WTC11 (cell line): ENCODE measurements around the gene SMAD9. TPM values are rescaled to one million over a fixed set of nuclear protein-coding genes. Genes with fewer than 3 reads are reported as not detected.

Source experiments
- ATAC-seq: fragments of 200-7000 bp; cut with Tn5 transposase; 2 replicates; pipeline ENCODE4 v1.10.0; 2021; ENCODE audit warnings: mild to moderate bottlenecking, moderate library complexity
- CTCF ChIA-PET: fragments of 300-600 bp; sonication (Branson Sonifier 250); formaldehyde crosslinking; loops from one replicate; lab custom pipeline; 2021; ENCODE audit warnings: antibody characterized with exemption; lab: Charles Lee
- POLR2A ChIA-PET: fragments of 350-600 bp; sonication (Branson Sonifier 250); formaldehyde crosslinking; loops from one replicate; lab custom pipeline; 2021; ENCODE audit warnings: antibody characterized with exemption; lab: Charles Lee
- DNase-seq: peaks from one replicate; pipeline ENCODE4 v3.0.0; 2021; ENCODE audit warnings: low spot score
- H3K27ac Mint-ChIP-seq: 2 replicates; pipeline ENCODE4 v1.8.0; 2021; ENCODE audit warnings: mixed read lengths
- H3K27me3 Mint-ChIP-seq: 2 replicates; pipeline ENCODE4 v1.8.0; 2021; ENCODE audit warnings: low read depth, mild to moderate bottlenecking, moderate library complexity, mixed read lengths
- H3K36me3 Mint-ChIP-seq: 2 replicates; pipeline ENCODE4 v1.8.0; 2021; ENCODE audit warnings: mixed read lengths
- H3K4me1 Mint-ChIP-seq: 2 replicates; pipeline ENCODE4 v1.8.0; 2022; ENCODE audit warnings: mixed read lengths
- H3K4me3 Mint-ChIP-seq: 2 replicates; pipeline ENCODE4 v1.8.0; 2021; ENCODE audit warnings: mild to moderate bottlenecking, moderate library complexity, mixed read lengths
- H3K9me3 Mint-ChIP-seq: 2 replicates; pipeline ENCODE4 v1.8.0; 2021; ENCODE audit warnings: mixed read lengths
- AR ChIP-seq: fragments of 250-450 bp; sonication (Bioruptor Pico); IDR thresholded peaks from 2 replicates; pipeline ENCODE4 v1.9.0; 2021; ENCODE audit warnings: mild to moderate bottlenecking
- CTCF ChIP-seq: fragments of 200-600 bp; IDR thresholded peaks from 2 replicates; pipeline ENCODE4 v1.8.0; 2022; ENCODE audit warnings: antibody characterized with exemption
- ESRRA ChIP-seq: sonication (generic); formaldehyde crosslinking; IDR thresholded peaks from 2 replicates; pipeline ENCODE4 v1.8.1; 2022; ENCODE audit warnings: mild to moderate bottlenecking, missing genetic modification reagents, borderline replicate concordance
- FOXK1 ChIP-seq: sonication (generic); formaldehyde crosslinking; IDR thresholded peaks from 2 replicates; pipeline ENCODE4 v1.8.0; 2022; ENCODE audit warnings: mild to moderate bottlenecking, moderate library complexity, missing genetic modification reagents
- FOXP1 ChIP-seq: sonication (generic); formaldehyde crosslinking; IDR thresholded peaks from 2 replicates; pipeline ENCODE4 v1.8.0; 2022; ENCODE audit warnings: missing genetic modification reagents, mild to moderate bottlenecking, moderate library complexity, borderline replicate concordance
- HMGA2 ChIP-seq: fragments of 250-450 bp; sonication (Bioruptor Pico); IDR thresholded peaks from 2 replicates; pipeline ENCODE4 v1.4.0; 2021; ENCODE audit warnings: mild to moderate bottlenecking, moderate library complexity
- IRF2 ChIP-seq: sonication (generic); formaldehyde crosslinking; IDR thresholded peaks from 2 replicates; pipeline ENCODE4 v1.8.0; 2022; ENCODE audit warnings: low read depth, missing genetic modification reagents, borderline replicate concordance
- KAT7 ChIP-seq: sonication (generic); formaldehyde crosslinking; IDR thresholded peaks from 2 replicates; pipeline ENCODE4 v1.8.1; 2023; ENCODE audit warnings: missing genetic modification reagents, mild to moderate bottlenecking, borderline replicate concordance
- NR1H2 ChIP-seq: sonication (generic); formaldehyde crosslinking; IDR thresholded peaks from 2 replicates; pipeline ENCODE4 v1.9.0; 2021; ENCODE audit warnings: mild to moderate bottlenecking, moderate library complexity, missing genetic modification reagents
- NR3C1 ChIP-seq: sonication (generic); formaldehyde crosslinking; conservative IDR thresholded peaks from 2 replicates; pipeline ENCODE4 v1.8.1; 2023; ENCODE audit warnings: low read depth, mild to moderate bottlenecking, missing genetic modification reagents
- PREB ChIP-seq: sonication (generic); formaldehyde crosslinking; IDR thresholded peaks from 2 replicates; pipeline ENCODE4 v1.8.1; 2022; ENCODE audit warnings: mild to moderate bottlenecking, missing genetic modification reagents, moderate library complexity, borderline replicate concordance
- SMAD3 ChIP-seq: sonication (generic); formaldehyde crosslinking; IDR thresholded peaks from 2 replicates; pipeline ENCODE4 v1.8.0; 2022; ENCODE audit warnings: missing genetic modification reagents, mild to moderate bottlenecking, borderline replicate concordance
- SMAD4 ChIP-seq: sonication (generic); formaldehyde crosslinking; IDR thresholded peaks from 2 replicates; pipeline ENCODE4 v1.8.0; 2022; ENCODE audit warnings: mild to moderate bottlenecking, missing genetic modification reagents
- ZNF121 ChIP-seq: sonication (generic); formaldehyde crosslinking; IDR thresholded peaks from 2 replicates; pipeline ENCODE4 v1.8.0; 2023; ENCODE audit warnings: missing genetic modification reagents
- ZNF138 ChIP-seq: sonication (generic); formaldehyde crosslinking; conservative IDR thresholded peaks from 2 replicates; pipeline ENCODE4 v1.8.1; 2022; ENCODE audit warnings: mild to moderate bottlenecking, moderate library complexity, missing genetic modification reagents
- ZNF263 ChIP-seq: sonication (generic); formaldehyde crosslinking; IDR thresholded peaks from 2 replicates; pipeline ENCODE4 v1.8.1; 2022; ENCODE audit warnings: low read depth, mild to moderate bottlenecking, moderate library complexity, missing genetic modification reagents
- ZNF425 ChIP-seq: fragments of 250-450 bp; sonication (Bioruptor Pico); conservative IDR thresholded peaks from 2 replicates; pipeline ENCODE4 v1.9.0; 2021; ENCODE audit warnings: mild to moderate bottlenecking
- total RNA-seq: library from RNA; stranded (reverse); gene quantifications from 3 replicates; pipeline ENCODE4 v1.2.3, GENCODE V29; 2021
- TF ChIP-seq, protein P1 (sequence below): sonication (generic); formaldehyde crosslinking; IDR thresholded peaks from 2 replicates; pipeline ENCODE4 v1.8.1; 2023; ENCODE audit warnings: mild to moderate bottlenecking, moderate library complexity, missing genetic modification reagents

SMAD9 gene
- total RNA-seq, 1 experiment from 2014 or later: 1.2 TPM

- TF ChIP-seq AR: no peak
These were observed 101.0 kb downstream of the SMAD9 start, which contains the start of gene RFXAP (continued) for GRCh38 chr13:36818804-36819738.

DNA sequence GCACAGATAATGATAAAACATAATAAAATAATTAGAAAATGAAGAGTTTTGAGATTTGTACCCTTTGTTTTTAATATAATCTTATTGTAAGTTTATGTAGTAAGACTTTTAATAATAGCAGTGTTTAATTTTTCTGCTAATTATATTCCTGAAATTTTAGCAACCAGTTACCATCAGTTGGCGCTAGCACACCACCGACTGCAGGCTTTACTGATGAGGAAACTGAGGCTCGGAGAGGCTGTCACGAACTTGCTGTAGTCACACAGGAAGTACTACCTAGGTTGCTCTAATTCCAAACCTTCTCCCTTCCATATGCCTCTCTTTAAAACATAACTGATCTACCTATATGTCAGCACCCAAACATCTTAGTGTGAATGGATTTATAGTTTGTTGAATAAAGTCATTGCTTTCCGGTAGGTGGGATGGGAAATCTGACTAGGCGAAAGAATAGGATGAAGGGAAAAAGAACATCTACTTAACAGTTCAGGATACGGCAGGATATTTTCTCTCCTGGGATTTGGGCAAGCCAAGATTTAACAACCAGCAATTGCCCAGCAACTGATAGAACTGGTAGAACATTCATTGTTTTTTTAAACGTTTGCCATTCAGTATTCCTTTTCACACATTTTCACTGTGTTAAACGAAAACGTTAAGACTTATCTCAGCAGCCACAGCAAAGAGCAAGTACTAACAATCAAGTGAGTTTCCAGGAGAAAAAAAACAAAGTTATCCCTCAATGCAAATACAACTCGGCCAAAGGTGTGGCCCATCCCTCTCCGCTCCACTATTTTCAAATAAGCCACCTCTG lies 101.8 kb downstream of the SMAD9 start:
- ChIA-PET CTCF (no interaction called here), POLR2A (no interaction called here)
- H3K9me3 Mint-ChIP-seq: peaks cover 8% of the 10 kb centered on the region; the same call in 1 of the 2 replicates
- H3K4me1 Mint-ChIP-seq: peaks cover 32% of the 10 kb centered on the region
- ATAC-seq (no peak), DNase-seq (no peak)
- H3K27ac Mint-ChIP-seq: peak overlapping the region; percentile 85; the same call in 1 of the 2 replicates
- H3K27me3 Mint-ChIP-seq: peaks cover 10% of the 10 kb centered on the region
- no peaks in the 10 kb centered on the region for H3K36me3 Mint-ChIP-seq
- peak overlapping the region; percentile 78 for H3K4me3 Mint-ChIP-seq
- no peak for TF ChIP-seq CTCF
- TF ChIP-seq ZNF138: no peak
- no peak for TF ChIP-seq IRF2 (CRISPR knock-in tag)
- TF ChIP-seq FOXP1 (CRISPR knock-in tag): no peak
- TF ChIP-seq KAT7 (CRISPR knock-in tag): no peak
- TF ChIP-seq, protein P1, sequence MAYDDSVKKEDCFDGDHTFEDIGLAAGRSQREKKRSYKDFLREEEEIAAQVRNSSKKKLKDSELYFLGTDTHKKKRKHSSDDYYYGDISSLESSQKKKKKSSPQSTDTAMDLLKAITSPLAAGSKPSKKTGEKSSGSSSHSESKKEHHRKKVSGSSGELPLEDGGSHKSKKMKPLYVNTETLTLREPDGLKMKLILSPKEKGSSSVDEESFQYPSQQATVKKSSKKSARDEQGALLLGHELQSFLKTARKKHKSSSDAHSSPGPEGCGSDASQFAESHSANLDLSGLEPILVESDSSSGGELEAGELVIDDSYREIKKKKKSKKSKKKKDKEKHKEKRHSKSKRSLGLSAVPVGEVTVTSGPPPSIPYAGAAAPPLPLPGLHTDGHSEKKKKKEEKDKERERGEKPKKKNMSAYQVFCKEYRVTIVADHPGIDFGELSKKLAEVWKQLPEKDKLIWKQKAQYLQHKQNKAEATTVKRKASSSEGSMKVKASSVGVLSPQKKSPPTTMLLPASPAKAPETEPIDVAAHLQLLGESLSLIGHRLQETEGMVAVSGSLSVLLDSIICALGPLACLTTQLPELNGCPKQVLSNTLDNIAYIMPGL: no peak
- no peak for TF ChIP-seq ESRRA (CRISPR knock-in tag)
- no peak for TF ChIP-seq HMGA2 (CRISPR knock-in tag)
- no peak for TF ChIP-seq FOXK1 (CRISPR knock-in tag)
- no peak for TF ChIP-seq ZNF263 (CRISPR knock-in tag)
- no peak for TF ChIP-seq PREB
- TF ChIP-seq ZNF121 (CRISPR knock-in tag): no peak
- TF ChIP-seq SMAD3 (CRISPR knock-in tag): no peak
- no peak for TF ChIP-seq NR1H2
- no peak for TF ChIP-seq ZNF425 (CRISPR knock-in tag)
- no peak for TF ChIP-seq NR3C1
- no peak for TF ChIP-seq SMAD4
